ENCODE data around the gene TRIP10. TPM values are rescaled to one million over a fixed set of nuclear protein-coding genes. Genes with fewer than 3 reads are reported as not detected.
"Not testable (repeated sequence)": the region's sequence is repeated elsewhere in the genome, so short reads cannot be mapped to it uniquely, and the experiment has no call there.

TRIP10 gene
- polyA plus RNA-seq, 3 donors from 2014 or later = 0.86 to 1.5 TPM; not detected in 1

- Mint-ChIP-seq H3K36me3 (peaks cover 3 to 15% (median 4%) of the 10 kb centered on the region in 3 donors), H3K27ac (no peak overlapping the region)
Observed at GRCh38 chr19:6745965-6746364, 6.5 kb downstream of the TRIP10 start.

GRCh38 chr19:6748543-6748942, 9.1 kb downstream of the TRIP10 start:
- not testable (repeated sequence) for H3K27ac Mint-ChIP-seq; H3K4me3 Mint-ChIP-seq; H3K27me3 Mint-ChIP-seq (ENCODE audit: low read depth in 3 of 3); H3K9me3 Mint-ChIP-seq; H3K4me1 Mint-ChIP-seq; DNase-seq
- H3K36me3 Mint-ChIP-seq = peaks cover 3 to 15% (median 4%) of the 10 kb centered on the region in 3 donors

More at GRCh38 chr19:6745965-6746364, 6.5 kb downstream of the TRIP10 start:
- Mint-ChIP-seq H3K9me3 (no peaks in the 10 kb centered on the region), H3K27me3 (ENCODE audit: low read depth in 3 of 3) (peaks cover 2 to 3% (median 2%) of the 10 kb centered on the region in 3 donors), H3K4me3 (no peak overlapping the region), H3K4me1 (peaks cover 0 to 3% of the 10 kb centered on the region in 2 donors)
- no peak for DNase-seq

GRCh38 chr19:6750062-6750461, 10.6 kb downstream of the TRIP10 start:
- Mint-ChIP-seq H3K4me1 (peaks cover 11 to 13% of the 10 kb centered on the region in 2 donors), H3K9me3 (no peaks in the 10 kb centered on the region), H3K36me3 (peaks cover 0 to 15% (median 3%) of the 10 kb centered on the region in 3 donors), H3K4me3 (no peak overlapping the region), H3K27ac (no peak overlapping the region), H3K27me3 (ENCODE audit: low read depth in 3 of 3) (peaks cover 0 to 1% (median 0%) of the 10 kb centered on the region in 3 donors)
- DNase-seq = no peak

GRCh38 chr19:6751189-6751588, 11.7 kb downstream of the TRIP10 start:
- peaks cover 0 to 8% (median 0%) of the 10 kb centered on the region in 3 donors for H3K36me3 Mint-ChIP-seq
- DNase-seq = no peak
- H3K4me1 Mint-ChIP-seq = peaks cover 11 to 13% of the 10 kb centered on the region in 2 donors
- H3K27me3 Mint-ChIP-seq (ENCODE audit: low read depth in 3 of 3) = peaks cover 0 to 1% (median 0%) of the 10 kb centered on the region in 3 donors
- H3K27ac Mint-ChIP-seq = no peak overlapping the region
- H3K9me3 Mint-ChIP-seq = no peaks in the 10 kb centered on the region
- no peak overlapping the region for H3K4me3 Mint-ChIP-seq

- Mint-ChIP-seq H3K4me3 (peak overlapping the region in 3 of 5 donors; percentile 83 to 87 (median 86)), H3K4me1 (peaks cover 11 to 13% of the 10 kb centered on the region in 2 donors), H3K27ac (peak overlapping the region in 2 of 6 donors; percentile 34 to 57), H3K36me3 (peaks cover 0 to 8% (median 0%) of the 10 kb centered on the region in 3 donors), H3K27me3 (ENCODE audit: low read depth in 3 of 3) (peaks cover 0 to 1% (median 1%) of the 10 kb centered on the region in 3 donors), H3K9me3 (no peaks in the 10 kb centered on the region)
- DNase-seq = no peak
Observed at GRCh38 chr19:6752256-6753177, 13.0 kb downstream of the TRIP10 start.

GRCh38 chr19:6753178-6754031, 13.9 kb downstream of the TRIP10 start:
- Mint-ChIP-seq H3K36me3 (peaks cover under 1 to 8% (median under 1%) of the 10 kb centered on the region in 3 donors), H3K27me3 (ENCODE audit: low read depth in 3 of 3) (peaks cover 0 to 1% (median 1%) of the 10 kb centered on the region in 3 donors), H3K4me1 (peaks cover 11 to 13% of the 10 kb centered on the region in 2 donors)

GRCh38 chr19:6754136-6754535, 14.7 kb downstream of the TRIP10 start:
- DNase-seq = no peak
- Mint-ChIP-seq H3K27me3 (ENCODE audit: low read depth in 3 of 3) (peaks cover 0 to 1% (median 1%) of the 10 kb centered on the region in 3 donors), H3K9me3 (no peaks in the 10 kb centered on the region)

More at GRCh38 chr19:6753178-6754031, 13.9 kb downstream of the TRIP10 start:
- H3K27ac Mint-ChIP-seq = peak overlapping the region; percentile 34 to 87 (median 80)
- DNase-seq = peak; percentile 77 to 82 (median 81)
- H3K9me3 Mint-ChIP-seq = no peaks in the 10 kb centered on the region
- peak overlapping the region; percentile 79 to 87 (median 83) for H3K4me3 Mint-ChIP-seq

GRCh38 chr19:6754653-6755463, 15.4 kb downstream of the TRIP10 start:
- peaks cover 11 to 13% of the 10 kb centered on the region in 2 donors for H3K4me1 Mint-ChIP-seq
- no peaks in the 10 kb centered on the region for H3K9me3 Mint-ChIP-seq
- peaks cover 0 to 1% (median 1%) of the 10 kb centered on the region in 3 donors for H3K27me3 Mint-ChIP-seq (ENCODE audit: low read depth in 3 of 3)
- H3K4me3 Mint-ChIP-seq = peak overlapping the region in 2 of 5 donors; percentile 15 to 21
- no peak for DNase-seq
- H3K27ac Mint-ChIP-seq = no peak overlapping the region
- H3K36me3 Mint-ChIP-seq = peaks cover 0 to 10% (median 5%) of the 10 kb centered on the region in 3 donors

More at GRCh38 chr19:6754136-6754535, 14.7 kb downstream of the TRIP10 start:
- H3K4me3 Mint-ChIP-seq = no peak overlapping the region
- H3K4me1 Mint-ChIP-seq = peaks cover 11 to 13% of the 10 kb centered on the region in 2 donors
- peaks cover 5 to 7% (median 5%) of the 10 kb centered on the region in 3 donors for H3K36me3 Mint-ChIP-seq
- H3K27ac Mint-ChIP-seq = no peak overlapping the region

GRCh38 chr19:6760606-6761005, 21.1 kb downstream of the TRIP10 start:
- DNase-seq = no peak
- Mint-ChIP-seq H3K36me3 (peaks cover 0 to 10% (median 5%) of the 10 kb centered on the region in 3 donors), H3K27ac (no peak overlapping the region), H3K9me3 (no peaks in the 10 kb centered on the region), H3K27me3 (ENCODE audit: low read depth in 3 of 3) (peaks cover 0 to 1% (median 0%) of the 10 kb centered on the region in 3 donors), H3K4me1 (no peaks in the 10 kb centered on the region), H3K4me3 (no peak overlapping the region)

GRCh38 chr19:6761053-6761676, 21.7 kb downstream of the TRIP10 start:
- Mint-ChIP-seq H3K27ac (no peak overlapping the region), H3K36me3 (peaks cover 0 to 10% (median 5%) of the 10 kb centered on the region in 3 donors), H3K9me3 (no peaks in the 10 kb centered on the region), H3K27me3 (ENCODE audit: low read depth in 3 of 3) (peaks cover 0 to 1% (median 0%) of the 10 kb centered on the region in 3 donors), H3K4me1 (peaks cover 1 to 4% of the 10 kb centered on the region in 2 donors), H3K4me3 (no peak overlapping the region)
- DNase-seq = no peak

- H3K4me3 Mint-ChIP-seq; H3K9me3 Mint-ChIP-seq; H3K27ac Mint-ChIP-seq; H3K27me3 Mint-ChIP-seq (ENCODE audit: low read depth in 3 of 3); DNase-seq: not testable (repeated sequence)
- Mint-ChIP-seq H3K36me3 (peaks cover 0 to 10% (median 5%) of the 10 kb centered on the region in 3 donors), H3K4me1 (peaks cover 11 to 16% of the 10 kb centered on the region in 2 donors)
Observed at GRCh38 chr19:6762253-6762797, 22.8 kb downstream of the TRIP10 start.

GRCh38 chr19:6765738-6766356, 26.4 kb downstream of the TRIP10 start:
- DNase-seq = no peak
- peak overlapping the region; percentile 90 to 99 (median 98) for H3K27ac Mint-ChIP-seq
- H3K36me3 Mint-ChIP-seq = no peaks in the 10 kb centered on the region
- peak overlapping the region; percentile 88 to 98 (median 92) for H3K4me3 Mint-ChIP-seq
- no peaks in the 10 kb centered on the region for H3K9me3 Mint-ChIP-seq
- peaks cover 28 to 34% of the 10 kb centered on the region in 2 donors for H3K4me1 Mint-ChIP-seq
- H3K27me3 Mint-ChIP-seq (ENCODE audit: low read depth in 3 of 3) = peaks cover 3 to 13% (median 4%) of the 10 kb centered on the region in 3 donors

All from immature natural killer cell (primary cell).